ENCODE data around the gene RASL10B.

Gene RASL10B

DNA sequence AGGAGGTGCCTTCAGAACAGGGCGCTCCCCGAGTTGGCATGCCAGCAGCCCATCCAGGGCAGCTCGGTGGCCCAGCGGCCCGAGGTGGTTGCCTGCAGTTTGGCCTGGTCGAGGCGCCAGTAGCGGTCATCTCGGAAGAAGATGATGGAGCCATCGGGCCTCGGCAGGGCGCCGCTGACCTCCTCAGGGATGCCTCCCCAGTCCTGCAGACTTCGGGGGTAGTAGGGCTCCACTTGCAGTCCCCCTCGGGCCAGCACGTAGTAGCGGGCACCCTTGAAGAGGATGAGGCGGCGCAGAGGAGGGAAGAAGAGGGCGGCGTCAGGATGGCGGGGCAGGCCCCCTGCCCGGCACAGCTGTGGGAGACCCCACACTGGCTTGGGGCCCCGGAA, 35.0 kb downstream of the RASL10B start:
- no peak for DNase-seq

DNA sequence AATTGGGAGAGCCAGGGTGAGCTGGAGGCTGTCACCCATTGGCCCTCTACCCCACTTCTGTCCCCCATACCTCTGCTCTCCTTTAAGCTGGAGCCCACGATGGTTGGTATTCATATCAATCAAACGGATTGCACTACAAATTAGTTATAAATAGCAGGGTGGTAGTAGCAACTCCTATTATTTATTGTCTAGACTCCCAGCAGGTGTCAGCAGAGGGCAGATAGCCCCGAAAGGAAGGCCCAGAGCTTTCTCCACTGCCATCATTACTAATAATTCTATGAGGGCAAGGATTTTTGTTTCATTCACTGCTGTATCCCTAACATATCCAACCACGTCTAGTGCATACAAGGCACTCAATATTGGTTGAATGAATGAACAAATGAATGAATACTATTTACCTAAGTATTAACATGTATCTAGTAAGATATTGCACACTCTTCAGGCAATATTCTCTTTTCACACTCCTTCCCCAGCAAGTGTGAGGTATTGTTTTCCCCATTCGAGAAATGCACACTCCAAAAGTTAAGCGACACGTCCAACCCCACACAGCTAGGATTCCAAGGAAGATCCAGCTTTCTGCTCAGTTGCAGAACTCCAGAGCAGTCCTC, 35.6 kb downstream of the RASL10B start:
- DNase-seq, result peak; percentile 32

DNA sequence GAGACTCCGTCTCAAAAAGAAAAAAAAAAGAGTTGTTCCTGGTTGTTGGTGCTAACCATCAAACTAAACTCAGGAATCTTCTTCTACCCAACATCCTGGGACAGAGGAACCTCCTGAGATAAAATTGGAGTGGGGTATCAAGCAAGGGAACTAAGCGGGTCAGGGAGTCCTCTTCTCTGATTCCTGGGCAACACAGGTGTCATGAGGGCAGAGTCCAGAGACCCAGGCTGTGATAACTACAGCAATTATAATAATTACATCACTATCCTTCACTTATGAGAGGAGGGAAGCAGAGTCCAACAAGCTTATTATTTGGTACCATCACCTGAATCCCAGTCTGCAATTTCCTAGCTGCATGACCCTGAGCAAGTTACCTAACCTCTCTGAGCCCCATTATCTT, 37.4 kb downstream of the RASL10B start:
- no peak for DNase-seq

DNA sequence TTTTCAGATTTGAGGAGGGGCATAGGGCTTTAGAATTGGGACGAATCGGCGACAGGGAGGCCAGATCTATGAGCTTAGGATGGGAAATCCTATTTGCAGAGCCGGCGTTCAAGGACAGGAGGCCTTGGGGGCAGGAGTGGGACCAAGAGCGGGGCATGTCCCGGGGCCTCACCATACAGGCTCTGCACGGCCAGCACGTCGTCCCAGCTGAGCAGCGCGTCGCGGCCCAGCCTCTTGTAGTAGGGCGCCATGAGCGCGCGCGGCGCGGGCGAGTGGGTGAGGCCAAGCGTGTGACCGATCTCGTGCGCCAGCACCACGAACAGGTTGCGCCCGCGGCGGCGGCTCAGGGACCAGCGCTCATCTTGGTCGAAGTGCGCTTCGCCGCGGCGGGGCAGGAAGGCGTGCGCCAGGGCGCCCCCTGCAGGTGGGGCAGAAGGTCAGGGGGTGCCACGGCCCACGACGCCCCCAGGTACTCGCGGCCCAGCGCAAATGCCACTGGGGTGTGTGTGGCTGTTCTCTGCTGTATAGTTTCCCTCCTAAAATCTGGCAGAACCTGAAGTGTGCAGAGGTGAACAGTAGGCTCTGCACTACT, 38.6 kb downstream of the RASL10B start:
- DNase-seq, result no peak

DNA sequence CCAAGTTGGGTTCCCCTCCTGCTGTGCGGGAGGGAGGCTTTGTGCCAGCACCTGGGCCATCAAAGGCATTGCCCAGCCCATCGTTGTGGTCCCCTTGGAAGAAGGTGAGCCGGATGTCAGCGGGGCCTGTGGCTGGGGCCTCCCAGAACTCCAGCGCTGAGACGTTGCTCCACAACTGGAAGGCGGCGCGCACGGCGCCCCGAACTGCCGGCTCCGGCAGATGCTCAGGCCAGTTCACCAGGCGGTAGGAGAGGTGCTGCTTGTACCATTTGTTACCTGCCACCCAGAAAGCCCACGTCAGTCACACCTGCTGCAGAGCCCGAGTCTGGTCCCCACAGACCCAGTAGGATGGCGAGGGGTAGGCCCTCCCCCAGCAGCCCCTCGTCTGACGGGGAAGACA, 41.7 kb downstream of the RASL10B start:
- no peak for DNase-seq

DNA sequence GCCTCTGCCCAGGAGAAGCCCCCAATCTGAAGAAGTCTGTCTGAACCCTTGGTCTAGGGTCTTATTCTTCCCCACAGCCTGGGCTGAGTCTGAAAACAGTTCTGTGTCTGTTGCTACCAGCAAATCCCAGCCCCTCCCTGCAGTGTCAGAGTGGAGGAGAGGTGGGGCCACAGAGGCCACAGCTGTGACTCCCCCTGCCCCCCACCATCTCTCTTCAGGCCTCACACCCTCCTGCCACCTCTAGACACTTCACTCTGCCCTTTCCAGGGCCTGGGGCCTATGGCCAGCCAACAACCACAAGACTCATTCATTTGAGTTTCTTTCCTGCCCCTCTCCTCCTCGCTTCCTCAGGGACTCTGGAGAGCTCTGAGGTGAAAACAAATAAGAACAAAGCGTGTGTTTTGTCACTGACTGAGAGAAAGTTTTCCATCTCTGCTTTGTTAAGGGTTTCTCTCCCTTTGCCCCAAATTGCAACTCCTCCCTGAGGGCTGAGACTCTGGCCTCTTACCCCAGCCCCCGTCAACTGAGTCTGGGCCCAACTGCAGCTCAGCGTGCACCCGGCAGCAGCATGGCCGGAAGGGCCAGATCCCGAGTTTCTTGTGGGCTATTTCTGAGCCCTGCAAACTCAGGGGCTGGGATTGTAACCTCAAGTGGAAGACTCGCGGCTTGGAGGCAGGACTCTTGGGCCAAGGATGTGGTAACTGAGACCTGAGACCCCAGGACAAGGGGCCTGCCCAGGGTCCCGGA, 42.4 kb downstream of the RASL10B start:
- no peak for DNase-seq

DNA sequence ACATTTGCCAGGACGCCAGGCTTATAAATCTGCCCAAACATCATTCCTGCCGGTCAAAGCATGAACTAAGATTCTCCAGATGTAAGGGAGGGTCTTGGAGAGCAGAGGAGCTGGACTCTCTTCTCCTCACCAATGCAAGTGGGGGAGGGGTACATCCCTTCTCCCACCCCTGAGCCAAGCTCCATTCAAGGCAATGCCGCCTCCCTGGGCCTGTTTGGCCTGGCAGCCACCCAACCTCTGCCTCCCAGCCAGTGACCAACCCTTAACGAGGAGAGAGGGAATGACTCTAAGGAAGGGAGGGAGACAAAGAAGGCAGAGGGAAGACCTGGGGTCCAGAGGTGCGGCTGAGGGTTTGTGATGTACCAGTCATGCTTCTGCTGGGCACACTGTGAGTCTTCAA, 43.1 kb downstream of the RASL10B start:
- no peak for DNase-seq

DNA sequence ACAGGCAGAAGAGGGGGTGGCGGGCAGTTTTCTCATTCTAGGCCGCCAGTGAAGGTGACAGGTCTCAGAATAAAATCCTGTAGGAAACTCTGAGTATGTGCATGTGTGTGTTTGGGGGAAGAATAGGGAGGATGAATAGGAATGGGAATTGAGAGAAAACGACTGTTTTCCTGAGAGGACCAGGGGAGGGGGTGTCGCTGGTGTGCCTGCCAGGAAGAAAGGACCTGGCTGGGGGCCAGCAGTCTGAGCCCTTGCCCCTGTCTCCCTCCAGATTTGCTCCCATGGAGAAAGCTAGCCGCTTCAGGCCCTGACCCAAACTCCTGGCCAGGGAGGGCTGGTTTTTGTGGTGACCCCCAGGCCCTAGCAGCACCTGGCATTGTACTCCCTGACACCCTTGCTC, 43.6 kb downstream of the RASL10B start:
- no peak for DNase-seq

DNA sequence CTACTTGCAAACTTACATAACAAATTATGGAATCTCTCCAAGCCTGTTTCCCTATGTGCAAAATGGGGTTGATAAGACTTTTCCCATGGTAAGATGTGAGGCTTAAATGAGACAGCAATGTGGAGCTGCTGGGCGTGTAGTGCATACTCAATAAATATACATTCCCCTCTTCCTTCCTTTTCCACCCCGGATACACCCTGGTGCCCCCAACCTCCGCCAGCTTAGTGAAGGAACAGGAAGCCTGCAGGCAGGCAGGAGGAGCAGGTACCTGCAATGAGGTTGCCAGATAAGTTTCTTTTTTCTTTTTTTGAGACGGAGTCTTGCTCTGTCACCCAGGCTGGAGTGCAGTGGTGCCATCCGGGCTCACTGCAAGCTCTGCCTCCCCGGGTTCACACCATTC, 44.1 kb downstream of the RASL10B start:
- no peak for DNase-seq

DNA sequence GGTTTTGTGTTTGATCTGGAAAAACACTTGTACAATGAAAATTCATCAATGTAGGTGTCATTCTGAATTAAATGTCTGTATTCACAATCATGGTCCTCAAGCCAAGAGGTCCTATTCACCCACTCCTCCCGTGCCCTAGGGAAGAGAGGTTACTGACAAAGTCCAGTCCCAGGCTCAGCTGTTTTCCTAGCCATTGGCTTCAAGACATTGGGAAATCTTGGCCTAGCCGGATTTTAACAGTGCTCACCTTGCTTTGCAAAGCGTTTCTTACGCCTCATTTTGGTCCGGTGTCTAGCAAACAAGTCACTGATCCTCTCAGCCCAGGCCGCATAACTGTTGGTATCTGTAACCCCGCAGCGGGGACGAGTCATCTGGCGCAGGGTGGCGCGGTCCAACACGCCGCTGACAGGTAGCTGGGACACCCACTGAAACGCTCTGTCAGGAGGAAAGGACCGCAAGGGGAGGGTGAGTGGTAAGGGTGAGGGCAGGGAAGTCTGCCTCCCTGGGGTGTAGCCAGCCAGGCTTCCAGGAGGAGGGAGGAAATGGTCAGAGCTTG, 47.3 kb downstream of the RASL10B start:
- DNase-seq, result no peak

DNA sequence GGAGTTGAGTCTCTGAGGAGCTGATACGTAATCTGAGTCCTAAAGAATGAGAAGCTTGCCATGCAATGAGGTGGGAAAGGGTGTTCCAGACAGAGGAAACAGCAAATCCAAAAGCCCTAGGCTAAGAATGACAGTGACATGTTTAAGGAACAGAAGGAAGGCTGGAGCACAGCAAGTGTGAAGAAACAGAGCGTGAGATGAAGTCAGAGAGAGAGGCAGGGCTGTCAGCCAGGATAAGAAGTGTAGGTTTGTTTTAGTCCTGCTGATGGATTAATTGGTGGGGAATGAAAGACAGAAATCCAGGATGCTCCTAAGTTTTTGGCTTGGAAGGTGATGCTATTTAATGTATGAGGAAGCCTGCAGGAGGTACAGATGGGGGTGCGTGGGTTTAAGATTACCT, 49.5 kb downstream of the RASL10B start:
- no peak for DNase-seq

DNA sequence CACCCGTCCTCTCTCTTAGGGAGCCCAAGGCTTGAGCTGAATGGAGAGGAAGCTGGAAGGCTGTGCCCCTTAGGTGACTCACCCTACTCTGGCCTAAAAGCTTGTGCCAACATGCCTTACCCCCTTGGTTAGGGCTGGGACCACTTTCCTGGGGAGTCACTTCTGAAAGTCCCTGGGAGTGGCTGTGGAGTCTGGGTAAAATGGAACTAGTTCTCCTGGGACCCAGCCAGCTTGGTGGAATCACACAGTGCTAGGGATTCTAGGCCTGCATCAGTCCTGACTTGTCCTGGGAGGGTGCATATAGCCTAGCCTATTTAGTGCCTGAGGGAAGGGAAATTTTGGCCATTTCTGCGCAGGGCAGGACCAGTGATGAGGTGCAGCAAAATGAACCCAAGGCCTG, 53.5 kb downstream of the RASL10B start:
- peak; percentile 13 for DNase-seq

DNA sequence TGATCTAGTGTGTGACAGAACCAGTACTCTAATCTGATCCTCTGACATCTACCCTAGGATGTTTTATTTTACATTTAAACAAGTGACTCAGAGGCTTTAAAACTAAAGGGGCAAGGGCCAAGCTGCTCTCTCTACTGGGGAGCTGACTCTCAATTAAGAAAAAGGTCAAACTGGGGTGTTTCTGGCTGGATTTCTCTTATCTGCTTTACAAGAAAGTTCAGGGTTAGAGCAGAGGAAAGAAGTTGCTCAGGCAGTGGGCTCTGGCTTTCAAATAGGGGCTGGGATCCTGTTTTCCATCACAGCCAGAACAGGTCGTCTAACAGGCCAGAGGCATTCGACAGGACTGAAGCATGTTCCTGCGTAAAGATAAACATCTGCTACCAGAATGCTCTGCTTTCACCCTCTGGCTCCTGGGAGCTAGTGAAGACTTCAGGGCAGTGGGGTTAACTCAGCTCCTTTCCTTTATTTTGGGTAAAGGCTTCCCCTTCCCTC, 55.5 kb downstream of the RASL10B start:
- no peak for DNase-seq

DNA sequence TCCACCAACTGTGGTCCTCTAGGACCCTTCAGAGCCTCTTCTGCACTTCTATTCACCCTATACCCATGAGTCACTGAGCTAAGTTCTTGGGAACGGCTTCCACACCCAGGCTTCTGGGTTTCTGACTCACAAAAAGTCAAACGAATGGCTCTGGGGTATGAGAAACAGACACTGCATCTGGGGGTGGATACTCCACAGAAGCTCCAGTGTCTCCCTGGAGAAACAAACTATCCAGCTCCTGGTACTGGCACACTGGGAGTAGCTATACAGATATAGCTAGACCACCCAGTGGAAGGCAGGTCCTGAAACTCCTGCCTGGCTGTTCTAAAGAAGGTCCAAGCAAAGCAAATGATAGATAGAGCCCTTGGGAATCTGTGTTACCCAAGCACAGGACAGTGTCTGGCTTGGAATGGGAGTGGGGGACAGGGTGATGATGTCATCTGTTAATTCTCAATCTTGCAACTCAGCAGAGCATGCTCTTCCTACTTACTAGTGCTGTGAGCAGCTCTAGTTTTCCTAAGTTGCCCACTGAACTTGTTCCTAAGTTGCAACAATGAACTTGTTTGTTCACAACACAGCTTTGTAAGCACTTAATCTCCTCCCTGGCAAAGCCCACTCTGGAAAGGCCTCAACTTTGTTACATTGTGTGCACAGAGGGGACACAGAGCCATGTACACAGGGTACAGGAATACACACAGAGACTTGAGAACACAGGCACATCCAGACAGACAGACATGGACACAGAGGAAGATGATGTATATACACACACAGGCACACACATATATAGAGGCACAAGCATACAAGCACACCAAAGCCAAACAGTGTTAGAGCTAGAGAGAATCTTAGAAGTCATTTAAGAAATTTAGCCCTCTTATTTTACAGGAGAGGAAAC, 57.3 kb downstream of the RASL10B start:
- DNase-seq, result peak; percentile 90

DNA sequence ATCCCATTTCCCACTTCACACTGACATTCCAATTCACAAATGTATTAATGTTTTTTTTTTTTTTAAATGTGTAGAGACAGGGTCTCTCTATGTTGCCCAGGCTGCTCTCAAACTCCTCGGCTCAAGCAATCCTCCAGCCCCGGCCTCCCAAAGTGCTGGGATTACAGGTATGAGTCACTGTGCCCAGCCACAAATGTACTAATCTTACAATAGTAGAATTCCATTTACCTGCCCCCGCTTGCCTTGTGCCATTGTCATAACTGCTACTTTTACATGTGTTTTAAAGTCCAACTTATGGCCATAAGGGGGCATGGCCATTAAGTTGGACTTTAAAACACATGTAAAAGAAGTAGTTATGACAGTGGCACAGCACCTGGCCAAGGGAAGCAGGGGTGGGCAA, 59.4 kb downstream of the RASL10B start:
- DNase-seq, result peak; percentile 18

DNA sequence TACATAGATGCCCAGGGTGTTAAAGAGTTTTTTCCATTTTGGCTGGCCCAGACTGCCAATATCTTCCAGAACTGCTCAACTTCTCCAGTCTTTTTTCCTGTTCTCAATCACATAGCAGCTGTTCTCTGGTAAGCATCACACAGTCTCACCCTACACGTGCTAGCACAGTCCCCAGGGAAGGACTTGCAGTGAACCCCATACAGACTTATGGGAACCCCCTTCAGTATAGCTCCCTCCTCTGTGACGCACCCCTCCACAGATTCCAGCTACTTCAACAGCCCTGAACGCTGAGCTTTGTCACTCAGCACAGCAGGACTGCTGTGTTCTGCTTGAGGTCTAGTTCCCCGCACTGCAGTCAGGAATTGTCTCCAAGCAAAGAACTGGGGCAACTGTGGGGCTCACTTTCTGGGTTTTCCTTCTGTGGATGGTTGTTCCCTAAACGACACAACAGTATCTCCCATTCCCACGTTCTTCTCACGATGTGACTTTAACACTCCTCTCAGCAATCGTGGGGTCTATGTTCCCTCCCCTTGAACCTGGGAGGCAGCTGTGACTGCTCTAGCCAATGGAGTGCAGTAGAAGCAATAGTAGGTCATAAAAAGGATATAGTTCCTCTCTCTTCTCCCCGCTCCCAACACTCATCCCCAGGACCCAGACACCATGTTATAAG, 60.4 kb downstream of the RASL10B start:
- DNase-seq, result no peak
